HepG2 (cell line): ENCODE data around the gene SCARF1. TPM values are rescaled to one million over a fixed set of nuclear protein-coding genes. Genes with fewer than 3 reads are reported as not detected.

Experiments used
- FOXA1 ChIP-seq, 2 experiments: fragments of 450-650 bp in 1 of 2; sonication (generic) in 1 of 2; formaldehyde crosslinking in 1 of 2; IDR thresholded peaks; 2 replicates each; pipeline versions ENCODE4 v1.4.0 to v1.6.1; 2016 to 2020; ENCODE audit warnings: missing genetic modification reagents in 1 of 2
- RBM39 ChIP-seq: fragments of 200-400 bp; formaldehyde crosslinking; IDR thresholded peaks from one replicate; pipeline ENCODE4 v1.6.1; 2018; ENCODE audit warnings: antibody characterized with exemption, mild to moderate bottlenecking, low read depth, low read length; ENCODE audit not compliant: poor library complexity, severe bottlenecking
- SIX4 ChIP-seq: sonication (generic); formaldehyde crosslinking; IDR thresholded peaks from 2 replicates; pipeline ENCODE4 v1.4.0; 2020; ENCODE audit warnings: missing genetic modification reagents
- SP140L ChIP-seq: sonication (generic); formaldehyde crosslinking; IDR thresholded peaks from 2 replicates; pipeline ENCODE4 v1.4.0; 2020; ENCODE audit warnings: missing genetic modification reagents, borderline replicate concordance
- USF2 ChIP-seq, 2 experiments: sonication (generic) in 1 of 2; formaldehyde crosslinking in 1 of 2; IDR thresholded peaks; 2 replicates each; pipeline versions ENCODE4 v1.5.1 to v1.6.1; 2011 to 2020; ENCODE audit warnings: borderline replicate concordance in 1 of 2, low read depth in 1 of 2, low read length in 1 of 2, mild to moderate bottlenecking in 1 of 2, missing genetic modification reagents in 1 of 2, moderate library complexity in 1 of 2
- ZNF333 ChIP-seq: sonication (generic); formaldehyde crosslinking; IDR thresholded peaks from 2 replicates; pipeline ENCODE4 v1.4.0; 2020; ENCODE audit warnings: mild to moderate bottlenecking, missing genetic modification reagents, borderline replicate concordance
- ZNF605 ChIP-seq: sonication (generic); formaldehyde crosslinking; IDR thresholded peaks from 2 replicates; pipeline ENCODE4 v1.8.0; 2022; ENCODE audit warnings: mild to moderate bottlenecking, missing genetic modification reagents
- polyA plus RNA-seq, 8 experiments: library from polyadenylated mRNA; depleted of rRNA in 3 of 8; stranded (reverse) in 7 of 8; unstranded in 1 of 8; fragments of >200 nt; fragmentation: Illumina TruSeq in 4 of 8; extraction: Trizol in 4 of 8; gene quantifications; 2 replicates each; pipeline versions ENCODE4 v1.2.1 to v1.2.3, GENCODE V29; 2011 to 2016; ENCODE audit warnings: low read depth in 4 of 8, missing spikeins in 1 of 8, mixed read lengths in 1 of 8; ENCODE audit not compliant: insufficient read depth in 1 of 8
- total RNA-seq, 5 experiments: library from RNA; depleted of rRNA; stranded (reverse); fragments of >200 nt; fragmentation: Illumina TruSeq; extraction: Trizol; gene quantifications; 2 replicates each; pipeline ENCODE4 v1.2.3, GENCODE V29; 2016; ENCODE audit warnings: low read depth in 1 of 5

Gene SCARF1
- total and polyA plus RNA-seq, 2 of the 13 experiments (the other 11 are each of a cell fraction or from before 2014, with no cell fraction given), result 0.24 to 0.71 TPM

DNA sequence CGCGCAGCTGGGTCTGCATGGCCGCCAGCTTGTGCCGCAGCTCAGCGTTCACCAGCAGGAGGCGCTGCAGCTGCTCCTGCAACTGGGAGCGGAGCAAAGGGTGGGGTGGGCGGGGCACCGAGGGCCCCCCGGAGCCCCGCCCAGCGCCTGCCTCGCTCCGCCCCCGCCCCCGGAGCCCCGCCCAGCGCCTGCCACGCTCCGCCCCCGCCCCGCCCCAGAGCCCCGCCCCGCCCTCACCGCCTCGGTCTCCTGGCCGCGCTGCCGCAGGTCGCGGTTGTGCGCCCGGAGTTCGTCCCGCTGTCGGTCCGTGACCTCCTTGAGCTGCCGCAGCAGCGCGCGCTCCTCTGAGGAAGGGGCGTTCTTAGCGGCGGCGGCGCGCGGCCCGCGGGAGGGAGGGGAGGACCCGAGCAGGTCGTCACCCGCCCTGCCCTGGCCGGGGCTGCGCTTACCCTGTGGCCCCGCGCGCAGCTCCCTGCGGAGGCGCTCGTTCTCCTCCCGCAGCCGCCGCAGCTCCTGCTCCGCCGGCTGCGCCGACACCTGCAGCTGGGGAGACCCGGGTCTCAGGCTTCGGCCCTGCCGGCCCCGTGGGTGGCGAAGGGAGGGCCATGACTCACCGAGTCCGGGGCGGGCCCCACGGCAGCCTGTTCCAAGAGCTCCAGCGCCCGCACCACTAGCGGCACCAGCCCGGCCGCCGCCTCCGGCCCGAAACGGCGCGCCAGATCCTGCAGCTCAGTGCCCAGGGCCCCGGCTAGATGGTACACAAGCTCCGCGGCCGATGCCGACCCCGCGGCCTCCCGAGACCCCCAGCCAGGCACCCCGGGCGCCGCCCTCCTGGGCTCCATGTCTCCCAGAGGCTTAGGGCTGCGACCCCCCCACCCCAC, 3.7 kb upstream of the SCARF1 start (continued):
- no peak for TF ChIP-seq ZNF333 (CRISPR knock-in tag)
- no peak for TF ChIP-seq FOXA1 (IDR thresholded peaks at IDR 0.05)
- TF ChIP-seq FOXA1 (CRISPR knock-in tag; IDR thresholded peaks at IDR 0.05), result 0 out of 2 replicates have a peak, but pooled peaks have one; percentile 13
- TF ChIP-seq USF2 (IDR thresholded peaks at IDR 0.05; ENCODE audit: low read depth, low read length), result no peak
- no peak; the same call in 1 of the 2 replicates for TF ChIP-seq USF2 (CRISPR knock-in tag; IDR thresholded peaks at IDR 0.05; ENCODE audit: borderline replicate concordance)
- TF ChIP-seq RBM39, result peak; percentile 76
- no peak; the same call in 1 of the 2 replicates for TF ChIP-seq ZNF605 (CRISPR knock-in tag)
- no peak for TF ChIP-seq SP140L (CRISPR knock-in tag)
- no peak for TF ChIP-seq SIX4 (CRISPR knock-in tag)
